CD4-positive, alpha-beta T cell treated with Interferon gamma for 1 hour (primary cell): Measurements from ENCODE around the gene ELOVL3.
A peak's percentile ranks its signal among the peaks of the same experiment; 100 is the strongest.
"Not testable (repeated sequence)": the region's sequence is repeated elsewhere in the genome, so short reads cannot be mapped to it uniquely, and the experiment has no call there.

Experiments used
- DNase-seq: peaks from one replicate; pipeline ENCODE4 v3.0.0-alpha.2; 2020

The ELOVL3 gene, protein sequence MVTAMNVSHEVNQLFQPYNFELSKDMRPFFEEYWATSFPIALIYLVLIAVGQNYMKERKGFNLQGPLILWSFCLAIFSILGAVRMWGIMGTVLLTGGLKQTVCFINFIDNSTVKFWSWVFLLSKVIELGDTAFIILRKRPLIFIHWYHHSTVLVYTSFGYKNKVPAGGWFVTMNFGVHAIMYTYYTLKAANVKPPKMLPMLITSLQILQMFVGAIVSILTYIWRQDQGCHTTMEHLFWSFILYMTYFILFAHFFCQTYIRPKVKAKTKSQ

DNA sequence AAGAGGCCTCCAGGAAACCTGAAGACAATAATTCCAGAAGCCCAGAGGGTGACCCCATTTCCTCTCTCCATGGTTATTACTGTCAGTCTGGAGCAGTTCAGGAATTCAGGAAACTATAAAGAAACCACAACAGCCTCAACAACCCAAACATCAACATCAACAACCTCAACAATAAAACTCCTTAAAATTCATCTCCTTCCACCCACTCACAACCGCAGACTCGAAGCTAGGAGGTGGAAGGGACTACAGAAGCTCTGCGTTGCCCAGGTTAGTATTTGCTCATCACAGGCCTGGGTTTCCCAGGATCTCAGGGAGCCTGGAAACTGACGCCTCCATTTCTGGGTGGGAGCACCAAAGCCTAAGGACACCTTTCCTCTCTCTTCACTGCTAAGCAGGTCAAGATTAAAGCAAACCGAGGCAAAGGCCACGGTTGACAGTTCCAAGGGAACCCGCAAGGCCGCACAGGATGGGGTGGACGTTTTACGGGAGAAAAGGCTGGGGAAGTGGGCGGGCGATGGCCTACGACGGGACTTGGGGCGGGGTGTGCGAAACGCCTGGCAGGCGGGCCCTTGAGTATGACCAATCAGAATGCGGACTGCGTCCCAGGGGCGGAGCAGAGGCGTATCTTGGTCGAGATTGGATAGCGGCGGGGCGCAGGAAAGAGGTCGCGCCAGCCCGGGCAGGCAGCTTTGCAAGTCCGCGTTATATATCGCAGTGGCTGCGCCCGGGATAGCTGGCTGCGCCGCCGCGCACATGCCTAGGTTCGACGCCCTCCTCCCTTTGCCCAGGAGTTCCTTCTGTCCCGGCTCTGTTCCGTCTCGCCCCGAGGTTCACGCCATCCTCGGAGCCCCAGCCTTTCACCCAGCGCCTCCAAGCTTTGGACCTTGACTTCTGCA lies at the start of gene ELOVL3:
Gene ELOVL3, plus strand, starts transcription at position 654 of the 896 bp plus-strand sequence. CDS start 250 bp downstream, outside the sequence.
- DNase-seq = peak; percentile 87

GRCh38 chr10:102184606-102185005 lies 41.5 kb upstream of the ELOVL3 start:
- DNase-seq = no peak

- DNase-seq = no peak
Measured at GRCh38 chr10:102185272-102185671, 40.8 kb upstream of the ELOVL3 start.

DNA sequence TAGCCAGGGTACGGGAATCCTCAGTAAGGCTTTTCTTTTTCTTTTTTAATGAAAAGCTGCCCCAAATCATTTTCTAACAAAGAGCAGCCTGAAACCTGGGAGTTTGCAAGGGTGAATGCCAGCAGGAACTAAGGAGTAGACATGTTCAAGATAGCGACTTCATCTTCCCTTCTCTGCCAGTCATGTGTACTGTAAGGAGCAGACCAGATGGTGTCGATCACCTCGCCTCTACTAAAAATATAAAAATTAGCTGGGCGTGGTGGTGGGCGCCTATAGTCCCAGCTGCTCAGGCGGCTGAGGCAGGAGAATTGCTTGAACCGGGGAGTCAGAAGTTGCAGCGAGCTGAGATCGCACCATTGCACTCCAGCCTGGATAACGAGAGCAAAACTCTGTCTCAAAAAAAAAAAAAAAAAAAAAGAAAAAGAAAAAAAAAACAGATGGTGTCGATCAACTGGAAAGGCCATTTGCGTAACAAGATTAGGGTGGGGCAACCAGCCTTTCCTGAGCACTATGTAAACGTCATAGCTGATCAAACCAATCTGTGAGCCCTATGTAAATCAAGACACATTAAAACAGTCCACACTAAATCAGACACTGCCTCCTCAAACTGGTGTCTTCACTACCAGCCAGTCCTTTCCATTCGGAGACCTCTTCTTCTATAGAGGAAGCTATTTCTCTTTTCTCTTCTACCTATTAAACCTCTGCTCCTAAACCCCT lies 40.1 kb upstream of the ELOVL3 start:
- no peak for DNase-seq

DNA sequence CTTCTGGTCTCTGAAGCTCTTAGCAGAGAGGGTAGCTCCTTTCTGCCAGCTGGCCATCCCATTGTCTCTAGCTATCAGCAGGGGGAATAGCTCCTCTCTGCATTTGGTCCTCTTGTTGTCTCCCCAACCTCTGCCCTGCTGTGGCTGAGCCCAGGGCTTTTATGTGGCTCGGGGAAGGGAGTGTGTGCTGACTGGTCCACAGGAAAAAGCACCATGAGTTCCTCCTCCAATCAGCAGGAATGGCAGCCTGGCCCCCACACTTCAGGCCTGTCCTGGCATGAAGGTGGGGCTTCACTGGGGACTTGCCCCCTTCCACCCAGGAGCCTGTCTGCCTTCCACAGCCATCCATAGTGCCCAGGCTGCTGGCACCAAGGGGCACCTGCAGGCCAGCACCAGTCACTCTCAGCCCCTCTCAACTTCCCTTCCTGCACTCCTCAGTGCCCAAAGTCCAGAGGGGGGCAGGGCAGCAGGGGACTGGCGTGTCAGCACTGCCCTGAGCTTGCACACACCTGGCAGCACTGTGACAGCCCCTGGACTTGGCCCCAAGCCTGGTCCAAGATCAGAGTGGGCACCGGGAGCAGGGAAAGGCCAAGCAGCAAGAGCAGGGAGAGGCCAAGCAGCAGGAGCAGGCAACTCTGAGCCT lies 37.7 kb upstream of the ELOVL3 start:
- DNase-seq = no peak

GRCh38 chr10:102188941-102189898 lies 36.9 kb upstream of the ELOVL3 start:
- not testable (repeated sequence) for DNase-seq

DNA sequence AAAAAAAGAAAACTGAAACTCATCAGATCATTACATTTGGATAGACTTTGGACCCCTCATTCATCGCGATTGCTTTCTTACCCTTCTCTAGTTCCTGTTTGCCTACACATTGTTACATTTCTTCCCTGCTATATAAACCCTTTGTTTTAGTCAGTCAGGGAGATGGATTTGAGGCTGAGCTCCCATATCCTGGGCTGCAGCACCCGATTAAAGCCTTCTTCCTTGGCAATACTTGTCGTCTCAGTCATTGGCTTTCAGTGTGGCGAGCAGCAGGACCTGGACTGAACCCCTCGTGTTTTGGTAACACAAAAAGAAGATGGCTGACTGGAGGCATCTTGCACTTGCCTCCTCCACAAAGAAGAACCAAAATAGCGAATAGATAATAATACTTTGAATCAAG lies 34.1 kb upstream of the ELOVL3 start:
- DNase-seq = no peak

- no peak for DNase-seq
Measured at GRCh38 chr10:102195296-102195870, 30.7 kb upstream of the ELOVL3 start.

DNA sequence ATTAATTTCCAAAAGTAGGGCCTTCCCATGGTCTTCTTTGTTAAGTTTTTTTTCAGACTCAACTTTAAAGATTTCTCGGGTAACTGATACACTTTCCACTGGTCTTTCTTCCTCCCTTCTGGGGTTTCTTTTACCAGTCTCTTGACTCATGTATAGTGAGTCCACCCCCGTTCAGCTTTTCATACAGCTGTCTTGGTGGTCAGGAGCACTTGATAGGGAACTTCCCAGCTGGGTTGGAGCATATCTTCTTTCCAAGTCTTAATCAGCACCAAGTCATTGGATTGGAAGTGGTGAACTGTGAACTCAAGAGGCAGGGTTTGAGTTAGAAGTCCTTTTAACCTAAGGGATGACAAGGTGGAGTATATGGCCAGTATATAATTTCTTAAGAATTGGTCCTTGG lies 29.2 kb upstream of the ELOVL3 start:
- DNase-seq = no peak

GRCh38 chr10:102198027-102198426 lies 28.1 kb upstream of the ELOVL3 start:
- DNase-seq = no peak

GRCh38 chr10:102200751-102201640 lies 25.1 kb upstream of the ELOVL3 start:
- no peak for DNase-seq

GRCh38 chr10:102202386-102202785 lies 23.7 kb upstream of the ELOVL3 start:
- DNase-seq = no peak

GRCh38 chr10:102208311-102209035 lies 17.6 kb upstream of the ELOVL3 start:
- DNase-seq = no peak

DNA sequence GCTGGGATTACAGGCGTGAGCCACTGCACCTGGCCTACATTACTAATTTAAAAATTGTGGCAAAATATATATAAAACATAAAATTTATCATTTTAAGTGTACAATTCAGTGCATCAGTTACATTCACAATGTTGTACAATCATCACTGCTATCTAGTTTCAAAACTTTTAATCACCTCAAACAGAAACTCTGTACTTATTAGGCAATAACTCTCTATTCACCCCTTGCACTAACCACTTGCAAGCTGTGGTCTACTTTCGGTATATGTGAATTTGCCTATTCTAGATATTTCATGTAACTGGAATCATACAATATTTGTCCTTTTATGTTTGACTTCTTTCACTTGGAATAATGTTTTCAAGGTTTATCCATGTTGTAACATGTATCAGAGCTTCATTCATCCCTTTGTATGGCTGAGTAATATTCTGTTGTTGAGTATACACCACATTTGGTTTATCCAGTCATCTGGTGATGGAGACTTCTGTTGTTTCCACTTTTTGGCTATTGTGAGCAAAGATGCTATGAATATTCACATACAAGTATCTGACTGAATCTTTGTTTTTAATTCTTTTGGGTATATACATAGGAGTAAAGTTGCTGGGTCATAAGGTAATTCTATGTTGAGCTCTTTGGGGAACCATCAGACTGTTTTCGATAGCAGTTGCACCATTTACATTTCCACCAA lies 14.3 kb upstream of the ELOVL3 start:
- no peak for DNase-seq

GRCh38 chr10:102213599-102213998 lies 12.5 kb upstream of the ELOVL3 start:
- not testable (repeated sequence) for DNase-seq

DNA sequence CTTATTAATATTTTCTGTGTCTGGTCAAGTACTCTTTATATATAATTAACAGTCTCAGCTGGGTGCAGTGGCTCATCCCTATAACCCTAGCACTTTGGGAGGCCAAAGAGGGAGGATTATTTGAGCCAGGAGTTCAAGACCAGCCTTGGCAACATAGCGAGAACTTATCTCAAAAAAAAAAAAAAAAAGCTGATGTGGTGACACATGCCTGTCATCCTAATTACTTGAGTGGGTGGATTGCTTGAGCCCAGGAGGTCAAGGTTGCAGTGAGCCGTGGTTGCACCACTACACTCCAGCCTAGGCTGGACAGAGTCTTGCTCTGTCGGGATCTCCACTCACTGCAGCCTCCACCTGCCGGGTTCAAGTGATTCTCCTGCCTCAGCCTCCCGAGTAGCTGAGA lies 6.7 kb upstream of the ELOVL3 start:
- DNase-seq = no peak

DNA sequence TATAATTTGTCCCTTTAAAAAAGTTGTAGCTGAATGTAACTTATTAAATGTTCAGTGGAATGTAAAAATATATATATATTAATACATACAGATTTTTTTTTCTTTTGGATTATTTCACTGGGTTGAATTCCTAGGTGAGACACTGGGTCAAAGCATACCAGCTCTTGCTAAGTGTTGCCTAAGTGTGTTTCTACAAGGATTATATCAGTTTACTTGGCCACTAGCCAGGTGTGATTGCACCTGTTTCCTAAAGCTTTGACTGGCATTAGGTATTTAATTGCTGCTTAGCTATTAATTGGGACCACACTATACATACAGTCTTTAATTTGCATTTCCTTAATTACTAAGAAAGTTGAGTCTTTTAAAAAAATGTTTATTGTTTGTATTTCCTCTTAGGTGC lies 5.5 kb upstream of the ELOVL3 start:
- DNase-seq = no peak

DNA sequence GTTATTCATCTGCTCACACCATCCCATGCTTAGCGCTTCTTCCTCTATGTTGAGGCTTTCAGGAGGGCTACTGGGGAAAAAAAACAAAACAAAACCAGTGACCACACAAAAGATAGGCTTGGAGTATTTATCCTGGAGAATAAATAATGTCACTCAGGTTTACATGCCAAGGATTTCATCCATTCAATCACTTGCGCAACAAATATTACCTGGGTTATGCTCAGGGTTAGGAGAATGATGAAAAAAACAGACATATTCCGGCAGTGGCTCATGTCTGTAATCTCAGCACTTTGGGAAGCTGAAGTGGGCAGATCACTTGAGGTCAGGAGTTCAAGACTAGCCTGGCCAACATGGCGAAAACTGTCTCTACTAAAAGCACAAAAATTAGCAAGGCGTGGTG lies 3.3 kb upstream of the ELOVL3 start:
- no peak for DNase-seq

GRCh38 chr10:102226542-102226870 lies 407 bp downstream of the ELOVL3 start:
- no peak for DNase-seq
